HG03103 (cell line): ENCODE measurements around the gene FAM171A2.

ENCODE experiments used
- ATAC-seq: cut with Tn5 transposase; IDR thresholded peaks from one replicate; pipeline ENCODE4 v1.9.1; 2021; ENCODE audit warnings: low read depth; ENCODE audit not compliant: unreplicated experiment

The FAM171A2 gene

DNA sequence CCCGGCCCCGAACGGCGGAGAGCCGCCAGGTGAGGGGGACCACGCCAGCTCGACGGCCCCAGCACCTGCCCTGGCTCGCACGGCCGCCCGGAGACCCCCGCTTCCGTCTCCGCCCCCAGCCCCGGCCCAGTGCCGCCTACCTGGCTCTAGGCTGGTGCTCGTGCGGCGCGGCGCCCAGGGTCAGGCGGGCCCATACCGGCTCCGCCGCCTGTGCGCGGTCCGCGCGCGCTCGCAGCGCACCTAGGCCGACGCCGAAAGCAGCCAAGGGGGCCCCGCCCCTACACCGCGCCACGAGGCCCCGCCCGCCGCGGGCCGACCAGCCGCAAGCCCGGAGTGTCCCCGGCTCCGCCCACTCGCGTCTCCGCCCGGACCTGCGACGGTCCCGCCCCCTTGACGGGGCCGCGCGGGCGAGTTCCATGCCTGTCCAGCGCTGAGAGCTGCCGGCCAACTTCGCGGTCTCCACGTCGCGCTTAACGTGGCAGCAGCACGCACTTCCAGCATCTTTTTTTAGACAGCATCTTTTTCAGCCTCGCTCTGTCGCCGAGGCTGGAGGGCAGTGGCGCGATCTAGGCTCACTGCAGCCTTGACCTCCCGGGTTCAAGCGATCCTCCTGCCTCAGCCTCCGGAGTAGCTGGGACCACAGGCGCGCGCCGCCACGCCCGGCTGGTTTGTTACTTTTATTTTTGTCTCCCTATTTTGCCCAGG, 38.9 kb downstream of the FAM171A2 start, which contains the start of gene SLC25A39:
Gene SLC25A39 (minus strand): TSS at position 253 of the 705 bp plus-strand sequence. CDS start 1,261 bp downstream, outside the sequence.
- ATAC-seq, result peak; percentile 61

DNA sequence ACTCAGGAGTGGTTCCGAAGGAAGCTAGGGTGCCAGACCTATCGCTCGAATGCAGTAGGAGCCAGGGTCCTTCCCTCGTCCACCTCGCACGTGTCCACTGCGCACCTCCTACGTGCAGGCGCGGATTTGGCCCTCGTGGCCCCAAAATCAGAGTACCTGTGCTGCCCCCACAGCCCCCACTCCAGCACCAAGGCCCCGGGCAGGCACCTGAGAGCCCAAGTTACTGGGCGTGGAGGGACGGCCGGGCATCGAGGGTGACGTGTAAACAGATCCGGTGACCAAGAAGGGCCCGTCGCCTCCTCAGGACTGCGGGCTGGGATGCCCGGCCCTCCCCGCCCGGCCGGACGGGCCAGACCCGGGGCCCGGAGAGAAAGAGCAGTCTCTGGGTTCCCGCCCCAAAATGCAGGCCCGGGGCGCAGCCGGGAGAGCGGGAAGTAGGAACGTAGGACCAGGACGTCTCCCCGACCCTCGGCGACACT, 39.5 kb downstream of the FAM171A2 start:
- no peak for ATAC-seq

DNA sequence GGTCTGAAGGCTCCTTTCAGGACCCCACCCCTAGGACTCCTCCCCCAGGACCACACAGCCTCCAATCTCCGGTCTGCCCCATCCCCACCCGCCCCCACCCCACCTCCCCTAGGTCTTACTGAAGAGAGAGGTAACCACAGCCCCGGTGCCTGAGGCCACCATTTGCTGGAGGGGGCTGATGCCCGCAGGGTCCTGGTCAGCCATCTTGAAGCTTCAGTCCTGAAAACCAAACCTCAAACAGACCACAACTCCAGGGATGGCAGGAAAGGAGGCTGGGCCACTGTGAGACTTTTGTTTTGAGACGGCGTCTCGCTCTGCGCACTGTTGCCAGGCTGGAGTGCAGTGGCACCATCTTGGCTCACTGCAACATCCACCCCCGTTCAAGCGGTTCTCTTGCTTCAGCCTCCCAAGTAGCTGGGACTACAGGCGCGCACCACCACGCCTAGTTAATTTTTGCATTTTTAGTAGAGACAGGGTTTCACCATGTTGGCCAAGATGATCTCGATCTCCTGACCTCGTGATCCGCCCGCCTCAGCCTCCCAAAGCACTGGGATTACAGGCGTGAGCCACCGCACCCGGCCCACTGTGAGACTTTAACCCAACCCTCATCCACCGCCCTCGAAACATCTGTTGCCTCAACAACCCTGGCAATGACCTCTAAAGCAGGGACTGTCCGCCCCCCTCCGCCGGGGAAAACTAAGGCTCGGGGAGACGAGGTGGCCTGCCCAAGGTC, 40.1 kb downstream of the FAM171A2 start:
- no peak for ATAC-seq

DNA sequence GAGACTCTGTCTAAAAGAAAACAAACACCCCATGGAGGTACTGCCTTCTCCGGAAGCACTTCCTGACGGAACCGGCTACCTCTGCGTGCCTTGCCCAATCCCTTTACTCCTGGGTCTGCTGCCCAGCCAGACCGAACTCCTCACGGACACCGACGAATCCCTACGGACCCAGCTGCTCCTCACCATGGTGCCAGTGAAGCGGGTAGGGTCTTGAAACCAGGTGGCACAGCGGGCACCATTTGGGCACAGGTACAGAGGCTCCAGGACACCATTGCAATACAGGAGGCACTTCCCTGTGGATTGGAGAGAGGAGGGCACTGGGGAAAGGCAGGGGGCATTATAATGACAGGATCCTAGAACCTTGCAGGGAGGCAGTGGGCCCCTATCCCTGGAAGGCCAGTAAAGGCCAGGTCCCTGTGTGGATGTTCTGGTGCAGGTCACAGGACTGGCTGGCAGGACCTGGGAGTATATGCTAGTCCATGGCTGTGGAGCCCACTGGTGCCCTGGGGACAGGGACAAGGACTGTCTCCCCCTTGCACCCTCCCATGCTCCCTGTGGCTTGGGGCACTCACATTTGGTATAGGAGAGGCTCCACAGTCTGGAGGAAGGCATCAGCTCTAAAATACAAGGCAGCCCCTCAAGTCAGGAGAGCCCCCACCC, 41.3 kb downstream of the FAM171A2 start:
- no peak for ATAC-seq

DNA sequence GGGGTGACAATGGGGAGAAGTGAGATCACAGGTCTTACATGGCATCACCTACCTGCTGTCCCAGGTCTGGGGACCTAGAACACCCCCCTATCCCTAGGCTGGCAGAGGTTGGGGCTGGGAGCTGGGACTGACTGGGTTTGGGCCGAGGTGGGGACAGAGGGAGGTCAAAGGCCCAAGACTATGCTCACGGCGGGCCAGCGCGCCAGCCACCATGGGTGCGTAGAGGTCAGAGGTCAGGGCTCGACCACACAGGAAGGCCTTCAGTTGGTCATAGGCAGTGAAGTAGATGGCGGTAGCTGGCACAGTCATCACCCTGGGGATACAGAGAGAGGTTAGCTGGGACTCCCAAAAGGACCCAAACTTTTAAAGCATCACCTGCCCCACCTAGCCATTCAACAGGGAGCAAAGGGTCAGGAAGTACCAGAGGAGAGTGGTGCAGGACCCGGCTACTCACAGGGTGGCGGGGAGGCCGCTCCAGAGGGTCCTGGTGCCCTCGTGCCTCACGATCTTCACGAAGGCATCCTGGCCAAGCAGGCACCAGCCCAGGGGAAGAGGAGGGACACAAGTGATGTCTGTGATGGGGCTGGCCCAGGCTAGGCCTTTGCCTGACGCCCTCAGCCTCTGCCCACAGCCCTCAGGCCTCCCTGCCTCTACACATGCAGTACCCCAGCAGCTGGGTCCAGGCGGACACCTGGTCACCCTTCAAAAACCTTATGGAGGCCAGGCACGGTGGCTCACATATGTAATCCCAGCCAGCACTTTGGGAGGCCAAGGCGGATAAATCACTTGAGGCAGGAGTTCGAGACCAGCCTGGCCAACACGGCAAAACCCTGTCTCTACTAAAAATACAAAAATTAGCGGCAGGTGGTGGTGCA, 42.2 kb downstream of the FAM171A2 start:
- no peak for ATAC-seq

DNA sequence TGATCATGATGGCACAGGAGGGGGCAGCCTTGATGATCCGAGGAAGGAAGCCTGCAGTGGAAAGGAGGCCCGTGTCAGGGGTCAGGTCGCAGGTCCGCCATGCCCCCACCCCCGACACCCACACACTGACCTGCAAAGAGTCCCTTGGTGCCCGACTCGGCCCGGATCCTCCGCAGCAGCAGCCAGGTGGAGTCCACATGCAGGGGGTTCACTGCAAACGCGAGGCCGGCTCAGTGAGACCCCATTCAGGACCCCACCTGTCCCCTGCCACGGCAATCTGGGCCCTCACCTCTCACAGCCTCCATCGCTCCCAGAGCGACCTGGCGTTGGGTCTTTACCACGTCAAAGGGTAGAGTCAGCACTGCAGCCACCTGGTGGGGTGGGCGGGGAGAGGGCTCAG, 43.6 kb downstream of the FAM171A2 start:
- ATAC-seq, result no peak

DNA sequence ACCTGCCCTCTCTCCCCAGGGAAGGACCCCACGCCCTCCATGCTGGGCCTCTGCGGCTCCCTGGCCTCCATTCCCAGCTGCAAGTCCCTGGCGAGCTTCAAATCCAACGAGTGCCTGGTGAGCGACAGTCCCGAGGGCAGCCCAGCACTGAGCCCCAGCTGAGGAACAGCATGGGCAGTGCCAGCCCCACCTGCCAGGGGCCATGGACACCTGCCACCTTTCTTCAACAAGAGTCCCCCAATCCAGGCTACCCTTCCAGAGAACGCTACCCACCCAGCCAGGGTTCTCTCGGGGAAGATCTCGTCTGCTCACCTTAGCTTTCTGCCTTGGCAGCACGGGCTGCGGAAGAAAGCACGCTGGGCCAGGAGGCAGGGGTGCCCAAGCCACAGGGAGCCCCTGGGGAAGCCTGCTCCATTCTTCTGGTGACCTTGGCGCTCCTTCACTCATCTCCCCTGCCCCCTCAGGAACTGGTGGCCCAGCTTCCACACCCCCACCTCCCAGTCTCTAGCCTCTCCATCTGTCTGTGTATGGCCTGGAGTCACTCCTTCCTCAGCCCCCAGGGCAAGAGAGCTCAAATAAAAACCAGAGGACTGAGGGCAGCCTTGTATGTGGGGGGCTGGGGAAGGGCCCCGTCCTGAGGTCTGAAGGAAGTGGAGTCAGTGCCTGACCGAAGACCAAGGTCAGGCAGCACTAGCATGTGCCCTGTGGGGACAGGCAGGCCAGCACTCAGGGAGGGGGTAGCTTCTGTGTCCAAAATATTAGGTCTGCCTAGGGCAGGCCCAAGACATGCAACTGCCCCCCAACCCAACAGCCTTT, 45.4 kb downstream of the FAM171A2 start:
- no peak for ATAC-seq

DNA sequence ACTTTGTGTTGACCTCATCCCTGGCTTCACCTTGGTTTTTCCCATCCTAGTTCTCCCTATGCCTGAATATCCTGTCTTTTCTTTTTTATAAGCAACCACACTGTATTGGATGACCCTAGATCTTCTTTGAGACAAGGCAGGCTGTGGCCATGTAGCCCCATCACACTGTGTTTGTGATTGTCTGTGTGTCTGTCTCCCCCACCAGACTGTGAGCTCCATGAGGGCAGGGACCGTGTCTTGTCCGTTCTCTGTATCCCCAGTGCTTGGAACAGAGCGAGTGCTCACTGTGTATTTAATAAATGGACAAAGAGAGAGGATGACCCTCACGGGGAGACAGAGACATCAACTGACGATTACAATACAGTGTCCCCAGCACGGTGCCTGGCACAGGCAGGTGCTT, 46.1 kb downstream of the FAM171A2 start:
- ATAC-seq, result no peak

DNA sequence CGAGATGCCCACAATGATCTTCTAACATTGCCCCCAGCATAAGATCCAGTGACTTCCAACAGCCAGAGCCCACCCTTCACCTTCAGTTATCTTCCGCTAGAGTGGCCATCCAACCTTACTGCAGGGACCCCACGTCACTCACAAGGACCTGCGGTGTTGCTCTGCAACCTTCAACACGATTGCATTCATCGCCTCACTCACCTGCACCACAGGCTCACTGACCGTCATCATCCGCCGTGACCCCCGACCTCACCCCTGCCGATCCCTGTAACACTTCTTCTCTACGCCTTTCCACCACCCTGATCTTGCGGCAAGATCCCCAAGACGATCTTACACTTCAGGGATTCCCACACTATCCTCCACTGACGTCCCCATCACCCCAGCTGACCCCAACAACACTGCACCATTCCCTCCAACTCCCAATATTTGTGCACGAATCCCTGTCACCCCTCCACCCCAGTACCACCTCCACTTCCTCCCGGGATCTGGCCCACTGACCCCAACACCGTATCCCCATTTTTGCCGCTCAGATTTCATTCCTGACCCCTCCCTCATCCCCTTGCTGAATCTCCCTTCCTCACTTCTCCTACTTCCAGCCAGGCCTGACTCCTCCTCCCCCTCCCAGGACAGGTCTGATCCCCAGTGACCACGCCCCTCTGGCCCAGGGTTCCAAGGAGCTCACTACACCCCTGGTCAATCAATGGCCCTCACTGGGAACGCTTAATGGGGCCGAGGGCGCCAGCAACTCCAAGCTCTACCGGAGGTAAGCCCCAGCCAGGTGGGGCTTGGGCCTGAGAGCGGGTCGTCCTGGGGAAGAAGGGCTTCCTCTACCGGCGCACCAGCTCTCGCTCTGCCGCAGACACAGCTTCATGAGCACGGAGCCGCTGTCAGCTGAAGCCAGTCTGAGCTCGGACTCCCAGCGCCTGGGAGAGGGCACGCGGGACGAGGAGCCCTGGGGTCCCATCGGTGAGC, 47.6 kb downstream of the FAM171A2 start:
- ATAC-seq, result no peak

DNA sequence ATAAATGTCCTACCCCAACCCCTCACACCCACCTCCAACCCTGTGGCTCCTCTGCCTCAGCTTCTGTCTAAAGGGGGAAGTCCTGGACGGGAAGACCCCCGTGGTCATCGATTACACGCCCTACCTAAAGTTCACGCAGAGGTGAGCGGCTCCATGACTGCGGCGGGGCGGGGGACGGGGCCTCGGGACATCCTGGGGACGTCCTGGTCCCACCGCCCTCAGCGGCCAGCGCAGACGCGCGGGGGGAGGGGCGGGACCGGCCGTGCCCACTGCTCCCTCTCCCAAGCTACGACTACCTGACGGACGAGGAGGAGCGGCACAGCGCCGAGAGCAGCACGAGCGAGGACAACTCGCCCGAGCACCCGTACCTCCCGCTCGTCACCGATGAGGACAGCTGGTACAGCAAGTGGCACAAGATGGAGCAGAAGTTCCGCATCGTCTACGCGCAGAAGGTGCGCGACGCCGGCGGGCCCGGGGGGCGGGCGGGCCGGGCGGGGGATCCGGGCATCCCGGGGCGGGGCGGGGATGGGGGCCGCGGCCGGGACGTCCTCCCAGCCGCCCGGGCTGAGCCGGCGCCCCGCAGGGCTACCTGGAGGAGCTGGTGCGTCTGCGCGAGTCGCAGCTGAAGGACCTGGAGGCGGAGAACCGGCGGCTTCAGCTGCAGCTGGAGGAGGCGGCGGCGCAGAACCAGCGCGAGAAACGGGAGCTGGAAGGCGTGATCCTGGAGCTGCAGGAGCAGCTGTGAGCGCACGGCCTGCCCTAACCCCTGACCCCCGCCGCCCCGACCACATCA, 48.6 kb downstream of the FAM171A2 start:
- no peak for ATAC-seq

DNA sequence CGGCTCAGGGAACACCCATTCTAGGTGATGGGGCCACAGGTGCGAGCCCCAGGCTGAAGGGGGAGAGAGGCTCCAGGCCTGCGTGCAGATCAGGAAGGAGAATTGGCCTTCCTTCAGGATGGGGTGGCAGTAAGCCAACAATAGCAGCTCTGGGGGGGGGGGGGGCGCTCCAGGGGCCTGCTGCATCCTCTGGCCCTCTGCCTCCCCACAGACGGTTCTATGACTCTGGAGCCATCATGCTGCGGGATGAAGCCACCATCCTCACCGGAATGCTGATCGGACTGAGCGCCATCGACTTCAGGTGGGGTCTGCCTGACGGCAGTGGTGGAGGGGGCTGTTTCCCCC, 49.2 kb downstream of the FAM171A2 start:
- ATAC-seq, result no peak

DNA sequence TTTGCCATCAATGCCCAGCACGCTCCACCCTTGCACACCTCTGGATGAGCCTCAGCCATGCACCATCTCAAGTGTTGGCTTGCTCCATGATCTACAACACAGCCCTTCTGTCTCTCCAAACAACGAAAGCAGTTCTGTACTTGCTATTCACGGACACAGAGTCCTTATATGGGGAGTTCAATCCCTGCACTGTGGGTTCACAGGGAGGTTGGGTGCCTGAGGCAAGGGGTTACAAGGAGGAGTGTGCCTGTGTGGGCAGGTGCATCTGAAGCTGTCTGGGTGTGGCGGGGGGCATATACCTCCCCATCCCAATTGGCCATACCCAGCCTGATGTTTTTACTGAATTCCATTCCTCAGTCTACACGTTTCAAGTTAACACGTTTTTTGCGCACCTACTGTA, 49.6 kb downstream of the FAM171A2 start:
- ATAC-seq, result no peak

DNA sequence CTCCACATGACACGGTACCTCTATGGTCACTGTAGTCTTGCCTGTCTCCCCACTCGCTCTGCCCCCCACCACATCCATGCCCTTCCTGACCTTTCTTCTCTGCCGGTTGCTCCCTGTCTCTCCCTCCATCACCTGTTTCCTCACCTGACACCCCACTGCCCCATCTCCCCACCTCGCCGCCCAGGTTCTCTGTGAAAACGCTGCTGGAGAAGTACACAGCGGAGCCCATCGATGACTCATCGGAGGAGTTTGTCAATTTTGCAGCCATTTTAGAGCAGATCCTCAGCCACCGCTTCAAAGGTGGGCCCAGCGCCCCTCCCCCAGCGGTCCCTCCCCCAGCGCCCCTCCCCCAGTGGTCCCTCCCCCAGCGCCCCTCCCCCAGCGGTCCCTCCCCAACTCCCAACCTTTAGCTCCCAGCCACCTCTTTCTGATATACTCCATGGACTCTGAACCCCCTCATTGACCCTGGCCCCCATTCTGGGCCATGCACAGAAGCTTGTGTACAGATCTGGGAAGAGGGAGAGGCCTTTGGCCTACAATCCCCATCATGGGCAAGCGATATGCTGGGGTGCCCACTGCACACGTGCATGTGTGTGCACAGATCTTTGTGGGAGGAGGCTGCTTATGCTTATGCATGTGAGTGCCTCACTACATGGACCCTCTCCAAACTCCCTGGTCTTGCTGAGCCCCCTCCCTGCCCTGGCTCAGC, 51.1 kb downstream of the FAM171A2 start:
- ATAC-seq, result no peak

DNA sequence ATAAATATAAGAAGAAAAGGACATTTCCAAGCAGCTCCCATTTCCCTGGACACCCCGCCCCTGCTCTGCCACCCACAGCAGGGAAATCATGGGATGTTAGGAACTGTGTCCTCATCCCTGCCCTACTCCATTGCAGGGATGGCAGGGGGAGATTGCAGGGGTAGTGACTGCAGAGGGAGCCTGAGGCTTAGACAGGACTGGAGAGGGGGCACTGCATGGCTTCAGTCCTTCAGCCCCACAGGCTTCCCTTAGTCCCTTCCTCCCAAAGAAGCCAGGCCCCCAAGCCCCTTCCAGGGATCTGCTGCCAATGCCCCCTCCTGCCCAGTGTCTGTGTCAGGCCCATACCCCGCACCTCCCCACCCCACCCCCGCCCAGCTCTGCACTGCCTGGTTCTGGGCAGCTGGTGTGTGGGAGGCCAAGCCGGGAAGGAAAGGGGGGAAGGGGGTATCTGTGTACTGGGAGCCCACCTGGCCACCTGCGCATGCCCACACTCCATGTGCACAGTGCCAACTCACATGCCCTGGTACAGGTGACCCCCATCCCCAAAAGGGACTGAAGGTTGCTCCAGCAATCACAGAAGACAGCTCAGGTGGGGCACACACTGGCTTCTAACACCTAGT, 52.0 kb downstream of the FAM171A2 start:
- no peak for ATAC-seq

DNA sequence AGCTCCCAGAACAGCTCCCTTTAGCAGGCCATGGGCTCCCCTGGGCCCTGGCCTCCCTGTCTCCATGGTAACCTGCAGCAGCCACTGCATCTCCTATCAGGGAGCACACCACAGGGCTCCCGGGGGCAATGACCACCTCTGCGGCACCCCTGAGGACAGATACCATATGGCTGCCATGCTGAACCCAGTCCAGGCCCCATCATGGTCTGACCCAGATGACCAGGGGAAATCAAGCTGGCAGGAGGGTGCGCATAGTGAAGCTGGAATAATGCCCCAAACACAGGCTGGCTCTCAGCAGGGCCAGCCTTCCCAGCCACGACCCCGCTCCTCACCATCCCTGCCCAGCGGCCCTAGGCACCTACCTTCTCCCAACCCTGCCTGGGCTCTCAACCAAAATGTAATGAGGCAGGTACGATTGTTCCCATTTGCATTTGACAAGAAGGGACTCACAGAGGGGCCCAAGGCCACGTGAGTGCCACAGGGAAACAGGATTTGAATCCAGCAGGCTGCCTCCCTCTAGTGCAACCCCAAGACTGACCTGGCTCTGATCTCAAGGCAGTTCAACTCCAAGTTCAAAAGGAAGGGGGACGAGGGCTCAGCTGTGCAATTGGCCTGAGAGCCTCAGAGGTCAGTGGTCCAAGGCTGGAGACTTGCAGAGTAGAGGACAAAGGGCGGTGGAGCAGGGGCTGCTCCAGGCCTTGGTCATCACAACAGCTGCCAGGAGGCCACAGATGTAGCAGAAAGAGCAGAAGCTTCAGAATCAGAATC, 52.9 kb downstream of the FAM171A2 start:
- ATAC-seq, result no peak

DNA sequence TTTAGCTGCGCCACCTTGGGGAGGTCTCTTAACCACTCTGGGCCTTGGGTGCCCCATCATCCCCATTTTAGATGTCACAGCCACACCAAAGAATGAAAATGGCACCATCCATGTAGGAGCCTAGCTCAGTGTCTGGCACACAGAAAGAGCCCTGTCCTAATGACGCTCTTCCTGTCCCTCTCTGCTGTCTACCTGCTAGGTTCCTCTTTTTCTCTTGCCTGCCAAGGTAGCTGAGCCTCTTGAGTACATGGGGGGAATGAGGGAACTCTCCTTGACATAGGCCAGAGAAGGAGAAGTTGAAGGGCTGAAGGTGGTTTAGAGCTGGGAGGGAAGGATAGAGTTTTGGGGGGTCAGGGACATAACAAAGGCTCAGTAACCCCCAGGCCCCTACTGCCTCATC, 53.5 kb downstream of the FAM171A2 start:
- no peak for ATAC-seq
